ENCODE results near the gene SYNJ2. TPM values are rescaled to one million over a fixed set of nuclear protein-coding genes. Genes with fewer than 3 reads are reported as not detected.

SYNJ2 gene
- total RNA-seq, 1 experiment from 2014 or later: 10.3 TPM

DNA sequence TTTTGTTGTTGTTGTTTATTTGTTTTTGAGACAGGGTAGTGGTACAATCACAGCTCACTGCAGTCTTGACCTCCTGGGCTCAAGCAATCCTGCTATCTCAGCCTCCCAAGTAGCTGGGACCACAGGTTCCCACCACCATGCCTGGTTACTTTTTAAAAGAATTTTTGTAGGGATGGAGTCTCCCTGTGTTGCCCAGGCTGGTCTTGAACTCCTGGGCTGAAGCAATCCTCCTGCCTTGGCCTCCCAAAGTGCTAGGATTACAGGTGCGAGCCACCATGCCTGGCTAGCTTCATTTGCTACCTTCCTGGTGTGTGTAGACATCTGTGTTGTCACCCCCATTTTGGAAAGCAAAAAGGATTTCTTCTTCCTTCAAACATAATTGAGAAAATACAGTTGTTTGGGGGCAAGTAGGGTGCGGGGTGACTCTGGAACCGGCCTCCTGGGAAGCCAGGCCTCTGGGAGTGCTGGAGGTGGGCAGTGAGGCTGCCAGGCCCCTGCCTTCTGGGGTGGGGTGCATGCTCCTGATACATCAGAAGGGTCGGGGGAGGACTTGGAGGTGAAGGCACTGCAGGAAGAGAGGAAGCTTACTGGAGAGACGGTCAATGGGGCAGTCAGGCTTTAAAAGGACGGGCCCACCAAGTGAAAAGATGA lies 28.4 kb downstream of the SYNJ2 start:
- Mint-ChIP-seq H3K4me1 (ENCODE audit: insufficient read depth, unreplicated experiment) (peaks cover 19% of the 10 kb centered on the region), H3K36me3 (ENCODE audit: insufficient read depth, unreplicated experiment) (no peaks in the 10 kb centered on the region), H3K27ac (ENCODE audit: low read depth, unreplicated experiment) (no peak overlapping the region), H3K9me3 (ENCODE audit: unreplicated experiment) (no peaks in the 10 kb centered on the region), H3K4me3 (ENCODE audit: unreplicated experiment) (no peak overlapping the region), H3K27me3 (ENCODE audit: insufficient read depth, unreplicated experiment) (no peaks in the 10 kb centered on the region)
- POLR2A ChIA-PET: no interaction called here
- no peak for DNase-seq (ENCODE audit: unreplicated experiment)
- no TSS peak for BruUV-seq (replicated peaks)
- TF ChIP-seq, protein P1, sequence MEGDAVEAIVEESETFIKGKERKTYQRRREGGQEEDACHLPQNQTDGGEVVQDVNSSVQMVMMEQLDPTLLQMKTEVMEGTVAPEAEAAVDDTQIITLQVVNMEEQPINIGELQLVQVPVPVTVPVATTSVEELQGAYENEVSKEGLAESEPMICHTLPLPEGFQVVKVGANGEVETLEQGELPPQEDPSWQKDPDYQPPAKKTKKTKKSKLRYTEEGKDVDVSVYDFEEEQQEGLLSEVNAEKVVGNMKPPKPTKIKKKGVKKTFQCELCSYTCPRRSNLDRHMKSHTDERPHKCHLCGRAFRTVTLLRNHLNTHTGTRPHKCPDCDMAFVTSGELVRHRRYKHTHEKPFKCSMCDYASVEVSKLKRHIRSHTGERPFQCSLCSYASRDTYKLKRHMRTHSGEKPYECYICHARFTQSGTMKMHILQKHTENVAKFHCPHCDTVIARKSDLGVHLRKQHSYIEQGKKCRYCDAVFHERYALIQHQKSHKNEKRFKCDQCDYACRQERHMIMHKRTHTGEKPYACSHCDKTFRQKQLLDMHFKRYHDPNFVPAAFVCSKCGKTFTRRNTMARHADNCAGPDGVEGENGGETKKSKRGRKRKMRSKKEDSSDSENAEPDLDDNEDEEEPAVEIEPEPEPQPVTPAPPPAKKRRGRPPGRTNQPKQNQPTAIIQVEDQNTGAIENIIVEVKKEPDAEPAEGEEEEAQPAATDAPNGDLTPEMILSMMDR (IDR thresholded peaks at IDR 0.05; ENCODE audit: unreplicated experiment): no peak
- CTCF ChIA-PET: no interaction called here
- intact Hi-C loops (cut with micrococcal nuclease): no loop called here

DNA sequence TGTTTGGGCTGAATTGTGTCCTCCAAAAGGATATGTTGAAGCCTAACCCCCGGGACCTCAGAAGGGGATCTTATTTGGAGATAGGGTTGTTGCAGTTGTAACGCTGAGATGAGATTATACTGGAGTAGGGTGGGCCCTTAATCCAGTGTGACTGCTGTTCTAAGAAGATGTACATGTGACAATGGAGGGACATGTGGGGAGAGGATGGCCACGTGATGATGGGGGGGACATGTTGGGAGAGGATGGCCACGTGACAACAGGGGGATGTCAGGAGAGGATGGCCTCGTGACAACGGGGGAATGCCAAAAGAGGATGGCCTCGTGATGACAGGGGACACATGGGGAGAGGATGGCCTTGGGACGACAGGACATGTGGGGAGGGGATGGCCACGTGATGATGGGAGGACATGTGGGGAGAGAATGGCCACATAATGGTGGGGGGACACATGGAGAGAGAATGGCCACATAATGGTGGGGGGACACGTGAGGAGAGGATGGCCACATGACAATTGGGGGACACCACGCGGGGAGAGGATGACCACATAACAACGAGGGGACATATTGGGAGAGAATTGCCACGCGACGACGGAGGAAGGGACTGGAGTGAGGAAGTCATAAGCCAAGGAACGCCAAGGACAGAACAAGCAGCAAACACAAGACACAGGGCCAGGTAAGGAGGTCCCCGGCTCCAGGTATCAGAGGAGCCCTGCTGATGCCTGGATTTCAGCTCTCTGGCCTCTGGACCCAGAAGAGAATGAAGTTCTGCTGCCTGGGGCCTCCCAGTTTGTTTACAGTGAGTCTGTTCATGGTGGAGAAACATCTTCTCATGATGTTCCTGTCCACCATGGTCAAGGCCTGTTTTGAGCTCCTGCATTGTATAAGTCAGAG lies 29.2 kb downstream of the SYNJ2 start:
- intact Hi-C loops (cut with micrococcal nuclease): no loop called here
- no peaks in the 10 kb centered on the region for H3K36me3 Mint-ChIP-seq (ENCODE audit: insufficient read depth, unreplicated experiment)
- no peak overlapping the region for H3K4me3 Mint-ChIP-seq (ENCODE audit: unreplicated experiment)
- ChIA-PET POLR2A (interaction anchor here (0.7 kb wide), 1 partner anchor 111 kb away, joined by 3 read pairs; no protein-coding TSS in a partner anchor), CTCF (interaction anchor here (1.3 kb wide), 1 partner anchor 22 kb away, joined by 4 read pairs; no protein-coding TSS in a partner anchor)
- H3K27me3 Mint-ChIP-seq (ENCODE audit: insufficient read depth, unreplicated experiment): no peaks in the 10 kb centered on the region
- DNase-seq (ENCODE audit: unreplicated experiment): no peak
- H3K27ac Mint-ChIP-seq (ENCODE audit: low read depth, unreplicated experiment): no peak overlapping the region
- no peaks in the 10 kb centered on the region for H3K9me3 Mint-ChIP-seq (ENCODE audit: unreplicated experiment)
- TF ChIP-seq, protein P1 (IDR thresholded peaks at IDR 0.05; ENCODE audit: unreplicated experiment): no peak
- H3K4me1 Mint-ChIP-seq (ENCODE audit: insufficient read depth, unreplicated experiment): peaks cover 19% of the 10 kb centered on the region
- no TSS peak for BruUV-seq (replicated peaks)

GRCh38 chr6:158011478-158011920 lies 29.8 kb downstream of the SYNJ2 start:
- no peak overlapping the region for H3K4me3 Mint-ChIP-seq (ENCODE audit: unreplicated experiment)
- no peaks in the 10 kb centered on the region for H3K27me3 Mint-ChIP-seq (ENCODE audit: insufficient read depth, unreplicated experiment)
- H3K27ac Mint-ChIP-seq (ENCODE audit: low read depth, unreplicated experiment): no peak overlapping the region
- no peaks in the 10 kb centered on the region for H3K9me3 Mint-ChIP-seq (ENCODE audit: unreplicated experiment)
- peaks cover 19% of the 10 kb centered on the region for H3K4me1 Mint-ChIP-seq (ENCODE audit: insufficient read depth, unreplicated experiment)
- BruUV-seq (replicated peaks): no TSS peak
- ChIA-PET POLR2A (interaction anchor here (0.7 kb wide), 1 partner anchor 110 kb away, joined by 3 read pairs; no protein-coding TSS in a partner anchor), CTCF (interaction anchor here (1.3 kb wide), 1 partner anchor 22 kb away, joined by 4 read pairs; no protein-coding TSS in a partner anchor)
- intact Hi-C loops (cut with micrococcal nuclease): no loop called here
- TF ChIP-seq, protein P1 (IDR thresholded peaks at IDR 0.05; ENCODE audit: unreplicated experiment): no peak
- DNase-seq (ENCODE audit: unreplicated experiment): no peak
- no peaks in the 10 kb centered on the region for H3K36me3 Mint-ChIP-seq (ENCODE audit: insufficient read depth, unreplicated experiment)

DNA sequence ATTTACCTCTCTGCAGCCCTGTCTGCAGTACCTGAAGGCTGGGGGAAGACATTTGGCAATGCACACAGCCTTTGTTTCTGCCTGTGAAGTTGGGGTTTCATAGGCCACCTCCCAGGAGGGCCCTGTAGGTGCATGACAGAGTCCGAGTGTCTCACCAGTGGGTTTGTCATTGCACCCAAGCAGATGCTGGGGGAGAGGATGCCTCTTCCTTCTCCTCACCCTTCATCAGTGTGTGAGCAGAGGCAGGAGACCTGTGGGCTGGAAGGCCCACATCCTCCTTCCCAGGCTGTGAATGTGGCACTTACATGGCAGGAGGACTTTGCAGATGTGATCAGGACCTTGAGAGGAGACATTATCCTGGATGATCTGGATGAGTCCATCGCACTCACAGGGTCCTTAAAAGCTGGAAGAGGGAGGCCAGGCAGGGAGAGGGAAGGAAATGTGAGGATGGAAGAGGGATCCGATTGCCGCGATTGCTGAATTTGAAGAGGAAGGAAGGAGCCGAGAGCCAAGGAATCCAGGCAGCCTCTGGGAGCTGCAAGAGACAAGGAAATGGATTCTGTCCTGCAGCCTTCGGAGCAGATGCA lies 30.4 kb downstream of the SYNJ2 start:
- Mint-ChIP-seq H3K4me1 (ENCODE audit: insufficient read depth, unreplicated experiment) (peaks cover 19% of the 10 kb centered on the region), H3K27me3 (ENCODE audit: insufficient read depth, unreplicated experiment) (no peaks in the 10 kb centered on the region), H3K4me3 (ENCODE audit: unreplicated experiment) (no peak overlapping the region), H3K9me3 (ENCODE audit: unreplicated experiment) (no peaks in the 10 kb centered on the region), H3K27ac (ENCODE audit: low read depth, unreplicated experiment) (no peak overlapping the region), H3K36me3 (ENCODE audit: insufficient read depth, unreplicated experiment) (no peaks in the 10 kb centered on the region)
- ChIA-PET CTCF (interaction anchor here (1.3 kb wide), 1 partner anchor 21 kb away, joined by 4 read pairs; no protein-coding TSS in a partner anchor), POLR2A (no interaction called here)
- intact Hi-C loops (cut with micrococcal nuclease): no loop called here
- DNase-seq (ENCODE audit: unreplicated experiment): no peak
- TF ChIP-seq, protein P1 (IDR thresholded peaks at IDR 0.05; ENCODE audit: unreplicated experiment): no peak
- BruUV-seq (replicated peaks): no TSS peak

All from MCF 10A (cell line).